ENCODE data around the gene MLEC.
"Not testable (repeated sequence)": the region's sequence is repeated elsewhere in the genome, so short reads cannot be mapped to it uniquely, and the experiment has no call there.

MLEC gene

DNA sequence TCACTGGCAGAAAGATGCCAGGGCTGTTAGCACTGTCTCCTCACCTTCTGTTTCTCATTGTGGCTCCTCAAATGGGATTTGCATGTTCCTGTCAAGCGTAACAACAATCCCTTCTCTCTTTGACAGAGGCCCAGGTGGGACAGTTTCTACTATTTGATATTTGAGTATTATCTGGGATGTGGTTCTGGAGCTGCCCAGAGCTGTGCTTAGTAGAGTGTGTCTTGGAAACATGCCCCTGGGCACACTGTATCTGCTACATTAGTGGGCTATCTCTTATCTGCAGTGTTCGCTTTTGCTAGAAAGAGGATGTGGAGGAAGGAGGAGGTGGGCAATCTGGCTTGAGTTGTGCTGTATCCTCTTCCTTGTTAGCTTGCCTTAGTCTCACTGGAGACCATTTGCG is 34.9 kb downstream of the MLEC start:
- DNase-seq: no peak

DNA sequence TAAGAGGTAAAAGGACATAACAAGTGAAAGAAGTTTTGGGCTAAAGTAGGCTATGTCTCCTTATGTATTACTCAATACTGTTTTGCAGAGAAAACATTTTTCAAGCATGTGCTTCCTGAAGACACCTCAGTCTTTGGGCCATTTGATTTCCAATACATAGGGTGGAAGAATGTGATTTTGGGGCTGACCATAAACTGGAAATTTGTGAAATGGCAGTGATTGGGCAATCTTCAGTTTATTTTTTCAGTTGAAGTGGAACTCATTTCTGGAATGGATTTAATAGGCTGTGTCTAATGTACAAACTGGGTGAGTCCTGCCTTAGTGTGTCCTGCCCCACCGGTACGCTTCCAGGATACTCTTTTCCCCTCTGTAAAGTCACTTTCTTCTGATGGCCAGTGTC is 35.8 kb downstream of the MLEC start:
- DNase-seq: no peak

DNA sequence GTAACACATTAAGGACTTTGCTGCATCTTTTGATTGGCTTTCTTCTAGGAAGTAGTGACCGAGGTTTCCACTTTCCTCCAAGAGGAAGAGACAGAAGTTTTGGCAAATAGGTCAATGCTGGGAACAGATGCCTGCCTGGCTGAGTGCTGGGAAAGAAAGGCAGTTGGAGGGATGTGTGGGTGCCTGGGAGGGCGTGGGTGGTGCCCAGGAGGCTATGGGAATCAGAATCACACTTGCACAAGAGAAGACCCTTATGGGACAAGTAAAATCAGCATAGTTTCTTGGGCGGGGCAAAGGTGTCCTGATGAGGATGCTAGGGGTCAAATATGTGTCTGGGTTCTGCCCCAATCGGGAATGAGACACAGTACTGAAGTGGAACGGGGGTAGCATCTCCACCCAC is 37.8 kb downstream of the MLEC start:
- DNase-seq: no peak

DNA sequence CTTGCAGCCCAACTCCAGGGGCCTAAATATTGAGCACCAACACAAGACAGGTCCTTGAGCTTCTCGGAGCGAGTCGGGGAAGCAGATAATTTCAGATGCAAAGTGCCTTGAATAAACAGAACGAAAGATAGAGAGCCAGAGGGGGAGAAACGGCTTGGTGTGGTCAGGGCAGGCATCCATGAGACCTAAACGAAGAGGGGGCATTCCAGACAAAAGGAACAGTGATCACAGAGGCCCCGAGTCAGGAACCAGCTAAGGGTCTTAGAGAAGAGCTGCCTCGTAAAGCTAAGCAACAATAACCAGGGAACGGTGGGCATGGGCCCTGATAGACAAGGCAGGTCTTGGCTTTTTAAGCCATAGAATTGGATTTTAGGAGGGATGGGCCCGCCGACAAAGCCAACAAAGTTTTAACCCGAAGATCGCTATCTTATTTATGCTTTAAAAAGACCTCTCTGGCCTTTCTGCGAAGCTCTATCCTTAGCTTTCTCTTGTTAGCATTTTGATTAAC is 38.3 kb downstream of the MLEC start:
- DNase-seq: no peak

DNA sequence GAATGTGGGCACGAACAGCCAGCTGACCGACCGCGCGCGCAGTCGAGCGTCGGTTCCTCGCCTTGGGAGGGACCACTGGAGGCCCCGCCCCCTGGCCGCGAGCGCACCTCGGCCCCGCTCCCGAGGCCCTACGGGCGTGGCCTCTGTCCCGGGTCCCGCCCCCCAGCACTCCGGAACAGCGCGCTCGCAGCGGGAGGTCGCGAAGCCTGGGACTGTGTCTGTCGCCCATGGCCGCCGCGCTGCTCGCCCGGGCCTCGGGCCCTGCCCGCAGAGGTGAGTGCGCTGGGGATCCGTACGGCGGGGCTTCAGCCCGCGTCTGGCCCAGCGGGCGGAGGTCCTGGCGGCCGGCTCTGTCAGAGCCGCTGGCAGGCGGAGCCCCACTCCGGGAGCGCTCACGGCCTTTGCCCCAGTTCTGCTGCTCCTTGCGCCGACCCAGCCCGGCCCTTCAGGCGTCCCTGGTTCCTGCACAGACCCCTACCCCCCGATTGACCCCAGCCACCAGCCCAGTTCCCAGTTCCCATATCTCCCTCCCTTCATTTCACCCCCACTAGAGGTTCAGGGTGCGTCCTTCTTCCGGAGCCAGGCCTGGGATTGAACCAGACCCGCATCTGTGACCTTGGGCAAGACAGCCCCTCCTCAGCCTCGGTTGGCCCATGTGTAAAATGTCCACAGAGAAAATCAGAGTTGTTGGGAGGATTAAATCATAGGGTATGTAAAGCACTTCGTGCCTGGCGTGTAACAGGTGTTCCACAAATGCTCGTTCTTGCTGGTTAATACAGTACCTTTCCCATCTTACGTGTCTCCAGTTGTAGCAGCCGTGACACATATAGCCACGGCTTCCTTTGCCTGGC is 38.9 kb downstream of the MLEC start, which contains the start of gene ACADS:
Gene ACADS, plus strand, starts transcription at position 168 of the 851 bp plus-strand sequence. Its CDS starts 60 bp downstream, at position 228.
- peak; percentile 91 to 98 (median 95) for DNase-seq

DNA sequence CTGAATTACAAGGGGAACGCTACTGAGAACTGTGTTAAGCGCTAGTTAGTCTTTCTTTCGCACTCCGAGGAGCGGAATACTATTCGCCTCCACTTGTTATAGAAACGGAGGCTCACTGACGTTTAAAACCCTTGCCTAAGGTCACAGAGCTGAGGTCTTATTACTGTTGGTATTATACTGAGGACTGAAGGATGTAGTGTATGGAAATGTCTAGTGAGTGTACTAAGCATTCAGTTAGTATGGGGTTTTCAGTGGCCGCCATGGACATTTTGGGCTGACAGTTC is 39.5 kb downstream of the MLEC start:
- DNase-seq: no peak

DNA sequence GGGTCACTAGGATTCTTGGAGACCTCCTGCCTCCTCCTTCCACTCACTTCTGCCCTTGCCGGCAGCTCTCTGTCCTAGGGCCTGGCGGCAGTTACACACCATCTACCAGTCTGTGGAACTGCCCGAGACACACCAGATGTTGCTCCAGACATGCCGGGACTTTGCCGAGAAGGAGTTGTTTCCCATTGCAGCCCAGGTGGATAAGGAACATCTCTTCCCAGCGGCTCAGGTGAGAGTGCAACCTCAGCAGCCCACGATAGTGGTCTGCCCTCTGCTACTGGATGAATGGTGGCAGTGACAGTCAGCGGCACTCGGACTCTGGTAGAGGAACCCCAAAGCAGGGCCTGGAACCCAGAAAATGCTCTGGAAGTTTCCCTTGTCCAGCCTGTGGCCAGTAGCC is 40.0 kb downstream of the MLEC start:
- no peak for DNase-seq

DNA sequence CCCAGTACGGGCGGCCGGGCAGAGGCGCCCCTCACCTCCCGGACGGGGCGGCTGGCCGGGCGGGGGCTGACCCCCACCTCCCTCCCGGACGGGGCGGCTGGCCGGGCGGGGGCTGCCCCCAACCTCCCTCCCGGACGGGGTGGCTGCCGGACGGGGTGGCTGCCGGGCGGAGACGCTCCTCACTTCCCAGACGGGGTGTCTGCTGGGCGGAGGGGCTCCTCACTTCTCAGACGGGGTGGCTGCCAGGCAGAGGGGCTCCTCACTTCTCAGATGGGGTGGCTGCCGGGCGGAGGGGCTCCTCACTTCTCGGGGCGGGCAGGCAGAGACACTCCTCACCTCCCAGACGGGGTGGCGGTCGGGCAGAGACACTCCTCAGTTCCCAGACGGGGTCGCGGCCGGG is 45.2 kb downstream of the MLEC start:
- DNase-seq: not testable (repeated sequence)

DNA sequence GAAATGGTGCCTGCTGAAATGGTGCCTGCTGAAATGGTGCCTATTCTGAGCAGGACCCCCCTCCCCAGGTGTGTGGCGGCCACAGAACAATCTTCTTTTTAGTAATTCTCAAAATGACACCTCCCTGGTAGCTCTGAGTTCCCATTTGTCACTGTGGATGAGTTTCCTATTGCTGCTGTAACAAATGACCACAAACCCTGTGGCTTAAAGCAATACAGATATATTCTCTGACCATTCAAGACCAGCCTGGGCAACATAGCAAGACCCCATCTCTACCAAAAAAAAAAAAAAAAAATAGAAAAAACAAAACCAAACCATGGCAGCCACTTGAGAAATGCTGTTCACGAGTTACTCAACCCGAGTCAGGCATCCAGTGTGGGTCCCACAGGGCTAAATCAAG is 46.6 kb downstream of the MLEC start:
- no peak for DNase-seq

DNA sequence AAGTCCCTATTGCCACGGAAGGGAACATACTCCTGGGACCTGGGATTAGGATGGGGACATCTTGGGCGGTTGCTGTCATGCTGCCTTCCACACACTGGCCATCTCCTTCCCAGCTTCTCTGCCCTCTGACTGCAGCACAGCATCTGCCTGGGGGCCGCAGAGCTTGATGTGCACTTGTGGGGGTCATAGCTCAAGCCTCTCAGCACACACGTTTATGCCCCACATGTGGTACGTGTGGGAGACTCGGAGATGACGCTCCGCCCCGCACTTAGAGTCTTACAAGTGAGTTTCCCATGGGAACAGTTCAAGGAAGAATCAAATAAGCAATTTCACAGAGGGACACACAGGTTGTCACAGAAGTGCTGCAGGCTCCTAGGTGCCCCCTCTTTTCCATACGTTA is 47.3 kb downstream of the MLEC start:
- no peak for DNase-seq

DNA sequence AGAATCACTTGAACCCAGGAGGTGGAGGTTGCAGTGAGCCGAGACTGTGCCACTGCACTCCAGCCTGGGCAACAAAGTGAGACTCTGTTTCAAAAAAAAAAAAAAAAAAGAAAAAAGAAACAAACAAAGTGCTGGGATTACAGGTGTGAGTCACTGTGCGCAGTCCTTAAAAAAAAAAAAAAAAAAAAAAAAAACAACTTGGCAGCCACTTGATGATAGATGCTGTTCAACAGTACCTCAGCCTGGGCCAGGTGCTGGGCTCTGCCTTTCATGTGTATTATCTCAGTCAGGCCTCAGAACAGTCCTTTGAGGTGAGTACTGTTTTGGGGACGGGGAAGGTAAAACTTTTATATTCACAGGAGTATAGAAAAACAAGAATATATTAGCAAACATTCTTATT is 48.2 kb downstream of the MLEC start:
- no peak for DNase-seq

DNA sequence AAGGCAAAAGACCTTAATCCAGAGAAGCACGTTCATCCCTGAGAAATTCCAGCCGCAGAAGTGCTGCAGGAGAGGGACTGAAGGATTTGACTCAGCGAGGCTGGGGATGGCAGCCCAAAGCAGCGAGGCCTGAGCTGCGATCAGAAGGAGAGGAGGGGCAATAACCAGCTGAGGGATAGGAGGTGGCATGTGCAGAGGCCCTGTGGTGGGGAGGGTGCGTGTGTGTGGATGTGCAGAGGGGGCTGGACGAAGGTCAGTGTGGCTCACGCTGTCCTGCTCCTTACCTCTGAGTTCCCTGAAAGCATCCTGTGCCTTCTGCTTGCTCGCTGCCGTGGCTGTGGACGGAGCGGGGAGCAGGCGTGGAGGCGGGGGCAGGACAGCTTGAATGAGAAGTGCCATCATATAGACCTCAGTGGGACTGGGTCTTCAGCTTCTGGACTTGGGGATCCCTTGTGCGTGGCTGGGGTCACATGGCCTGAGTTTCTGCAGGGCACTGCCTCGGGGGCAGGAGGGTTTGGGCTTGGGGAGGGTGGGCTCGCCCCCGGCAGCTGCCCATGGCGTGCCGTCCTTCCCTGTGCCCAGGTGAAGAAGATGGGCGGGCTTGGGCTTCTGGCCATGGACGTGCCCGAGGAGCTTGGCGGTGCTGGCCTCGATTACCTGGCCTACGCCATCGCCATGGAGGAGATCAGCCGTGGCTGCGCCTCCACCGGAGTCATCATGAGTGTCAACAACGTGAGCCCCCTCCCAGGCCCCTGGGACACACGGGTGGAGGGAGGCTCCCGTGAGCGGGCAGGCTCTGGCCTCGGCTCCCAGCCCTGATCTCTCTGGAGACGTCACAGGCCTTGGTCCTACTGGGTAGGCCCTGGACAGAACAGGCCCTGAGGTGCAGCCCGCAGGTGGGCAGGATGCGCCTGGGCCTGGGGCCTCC is 49.7 kb downstream of the MLEC start:
- no peak for DNase-seq

DNA sequence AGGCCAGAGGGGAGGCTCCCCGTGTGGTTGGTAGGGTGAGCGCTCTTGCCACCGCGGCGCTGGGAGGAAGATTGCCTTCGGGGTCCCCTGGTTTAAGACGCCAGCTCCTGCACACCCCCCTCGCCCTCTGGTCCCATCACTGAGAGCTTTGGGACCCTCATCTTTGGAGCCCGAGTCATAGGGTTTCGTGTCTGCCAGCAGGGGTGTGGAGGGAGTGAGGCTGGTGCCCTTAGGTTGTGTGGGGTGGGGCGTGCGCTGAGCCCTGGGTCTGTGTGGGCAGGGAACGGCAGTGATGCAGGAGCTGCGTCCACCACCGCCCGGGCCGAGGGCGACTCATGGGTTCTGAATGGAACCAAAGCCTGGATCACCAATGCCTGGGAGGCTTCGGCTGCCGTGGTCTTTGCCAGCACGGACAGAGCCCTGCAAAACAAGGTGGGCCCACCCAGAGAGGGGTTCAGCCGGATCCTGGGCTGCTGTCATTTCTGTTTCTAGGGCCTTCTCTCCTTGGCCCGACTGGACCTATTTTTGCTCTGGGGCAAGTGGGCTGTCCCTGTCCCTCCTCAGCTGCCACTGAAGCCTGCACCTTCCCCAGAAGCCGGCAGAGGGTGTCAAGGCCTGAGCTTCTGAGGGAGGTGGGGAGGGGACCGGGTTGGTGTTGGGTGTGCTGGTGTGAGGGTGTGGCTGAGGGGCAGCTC is 50.8 kb downstream of the MLEC start:
- no peak for DNase-seq

DNA sequence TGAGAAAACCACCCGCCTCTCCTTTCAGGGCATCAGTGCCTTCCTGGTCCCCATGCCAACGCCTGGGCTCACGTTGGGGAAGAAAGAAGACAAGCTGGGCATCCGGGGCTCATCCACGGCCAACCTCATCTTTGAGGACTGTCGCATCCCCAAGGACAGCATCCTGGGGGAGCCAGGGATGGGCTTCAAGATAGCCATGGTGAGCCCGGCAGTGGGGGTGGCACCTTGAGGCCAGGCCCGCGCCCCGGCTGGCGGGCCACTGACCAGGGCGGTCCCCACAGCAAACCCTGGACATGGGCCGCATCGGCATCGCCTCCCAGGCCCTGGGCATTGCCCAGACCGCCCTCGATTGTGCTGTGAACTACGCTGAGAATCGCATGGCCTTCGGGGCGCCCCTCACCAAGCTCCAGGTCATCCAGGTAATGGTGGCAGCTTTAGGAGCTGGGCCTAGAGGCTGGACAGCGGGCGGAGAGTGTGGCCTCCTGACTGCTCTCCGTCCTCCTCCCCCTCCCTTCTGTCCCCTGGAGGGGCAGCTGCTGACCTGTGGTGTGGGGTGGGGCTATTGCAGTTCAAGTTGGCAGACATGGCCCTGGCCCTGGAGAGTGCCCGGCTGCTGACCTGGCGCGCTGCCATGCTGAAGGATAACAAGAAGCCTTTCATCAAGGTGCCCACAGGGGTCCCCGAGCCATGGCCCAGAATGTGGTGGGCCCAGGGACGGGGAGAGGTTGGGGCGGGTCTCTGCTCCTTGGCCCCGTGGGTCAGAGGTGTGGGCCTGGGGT is 51.5 kb downstream of the MLEC start:
- DNase-seq: no peak

DNA sequence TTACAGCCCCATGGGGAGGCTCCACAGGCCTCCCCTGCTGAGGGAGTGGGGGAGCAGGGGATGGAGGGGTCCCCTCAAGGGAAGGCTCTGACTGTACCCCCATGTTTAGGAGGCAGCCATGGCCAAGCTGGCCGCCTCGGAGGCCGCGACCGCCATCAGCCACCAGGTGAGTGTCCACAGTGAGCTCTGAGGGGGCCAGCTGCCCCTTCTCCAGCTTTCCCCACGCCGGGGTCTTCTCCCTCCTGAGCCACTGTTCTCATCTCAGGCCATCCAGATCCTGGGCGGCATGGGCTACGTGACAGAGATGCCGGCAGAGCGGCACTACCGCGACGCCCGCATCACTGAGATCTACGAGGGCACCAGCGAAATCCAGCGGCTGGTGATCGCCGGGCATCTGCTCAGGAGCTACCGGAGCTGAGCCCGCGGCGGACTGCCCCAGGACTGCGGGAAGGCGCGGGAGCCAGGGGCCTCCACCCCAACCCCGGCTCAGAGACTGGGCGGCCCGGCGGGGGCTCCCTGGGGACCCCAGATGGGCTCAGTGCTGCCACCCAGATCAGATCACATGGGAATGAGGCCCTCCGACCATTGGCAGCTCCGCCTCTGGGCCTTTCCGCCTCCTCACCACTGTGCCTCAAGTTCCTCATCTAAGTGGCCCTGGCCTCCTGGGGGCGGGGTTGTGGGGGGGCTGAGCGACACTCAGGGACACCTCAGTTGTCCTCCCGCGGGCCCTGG is 52.2 kb downstream of the MLEC start:
- DNase-seq: peak in 1 of 3 donors; percentile 7

DNA sequence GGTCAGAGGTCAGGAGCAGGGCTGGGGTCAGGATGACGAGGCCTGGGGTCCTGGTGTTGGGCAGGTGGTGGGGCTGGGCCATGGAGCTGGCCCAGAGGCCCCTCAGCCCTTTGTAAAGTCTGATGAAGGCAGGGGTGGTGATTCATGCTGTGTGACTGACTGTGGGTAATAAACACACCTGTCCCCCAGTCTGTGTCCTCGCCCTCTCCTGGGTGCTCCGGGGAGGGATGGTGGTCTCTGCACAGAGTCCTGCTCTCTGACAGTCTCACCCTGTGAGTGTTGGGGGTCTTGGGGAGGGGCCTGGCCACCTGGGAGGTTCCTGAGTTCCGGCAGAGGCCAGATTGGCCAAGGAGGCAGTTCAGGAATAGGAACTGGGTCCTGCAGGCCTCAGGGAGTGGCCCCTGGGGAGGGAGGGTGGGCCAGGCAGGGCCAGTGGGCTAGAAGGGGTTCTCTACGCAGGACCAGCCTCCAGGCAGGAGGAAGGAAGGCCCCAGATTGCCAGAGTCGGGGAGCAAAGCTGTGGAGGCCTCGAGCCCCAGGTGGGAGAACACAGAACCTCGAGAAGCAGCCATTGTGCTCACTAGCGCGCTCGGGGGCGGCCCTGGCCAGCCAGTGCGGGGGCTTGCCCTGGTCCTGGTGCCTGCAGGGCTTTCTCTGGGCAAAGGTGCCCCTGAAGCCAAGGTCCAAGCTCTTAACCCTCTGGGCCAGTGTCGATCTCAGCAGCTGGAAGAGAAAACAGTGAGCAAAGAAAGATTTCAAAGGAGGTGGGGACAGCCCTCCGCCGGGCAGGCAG is 53.1 kb downstream of the MLEC start:
- no peak for DNase-seq

DNA sequence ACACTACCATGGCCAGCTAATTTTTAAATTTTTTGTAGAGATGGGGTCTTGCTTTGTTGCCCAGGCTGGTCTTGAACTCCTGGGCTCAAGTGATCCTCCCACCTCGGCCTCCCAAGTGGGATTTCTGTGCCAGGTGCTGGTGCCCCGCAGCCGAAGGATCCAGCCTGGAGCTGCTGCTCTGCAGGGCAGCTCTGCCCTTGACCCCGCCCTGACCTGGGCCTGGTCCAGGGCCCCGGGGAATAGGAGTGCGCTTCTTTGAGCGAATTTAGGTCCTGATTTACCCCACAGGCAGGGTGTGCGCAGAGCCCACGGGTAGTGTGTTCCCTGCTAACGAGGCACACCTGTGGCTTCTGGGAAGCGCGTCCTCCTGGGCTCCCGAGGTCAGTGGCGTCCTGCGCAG is 53.9 kb downstream of the MLEC start:
- DNase-seq: no peak

DNA sequence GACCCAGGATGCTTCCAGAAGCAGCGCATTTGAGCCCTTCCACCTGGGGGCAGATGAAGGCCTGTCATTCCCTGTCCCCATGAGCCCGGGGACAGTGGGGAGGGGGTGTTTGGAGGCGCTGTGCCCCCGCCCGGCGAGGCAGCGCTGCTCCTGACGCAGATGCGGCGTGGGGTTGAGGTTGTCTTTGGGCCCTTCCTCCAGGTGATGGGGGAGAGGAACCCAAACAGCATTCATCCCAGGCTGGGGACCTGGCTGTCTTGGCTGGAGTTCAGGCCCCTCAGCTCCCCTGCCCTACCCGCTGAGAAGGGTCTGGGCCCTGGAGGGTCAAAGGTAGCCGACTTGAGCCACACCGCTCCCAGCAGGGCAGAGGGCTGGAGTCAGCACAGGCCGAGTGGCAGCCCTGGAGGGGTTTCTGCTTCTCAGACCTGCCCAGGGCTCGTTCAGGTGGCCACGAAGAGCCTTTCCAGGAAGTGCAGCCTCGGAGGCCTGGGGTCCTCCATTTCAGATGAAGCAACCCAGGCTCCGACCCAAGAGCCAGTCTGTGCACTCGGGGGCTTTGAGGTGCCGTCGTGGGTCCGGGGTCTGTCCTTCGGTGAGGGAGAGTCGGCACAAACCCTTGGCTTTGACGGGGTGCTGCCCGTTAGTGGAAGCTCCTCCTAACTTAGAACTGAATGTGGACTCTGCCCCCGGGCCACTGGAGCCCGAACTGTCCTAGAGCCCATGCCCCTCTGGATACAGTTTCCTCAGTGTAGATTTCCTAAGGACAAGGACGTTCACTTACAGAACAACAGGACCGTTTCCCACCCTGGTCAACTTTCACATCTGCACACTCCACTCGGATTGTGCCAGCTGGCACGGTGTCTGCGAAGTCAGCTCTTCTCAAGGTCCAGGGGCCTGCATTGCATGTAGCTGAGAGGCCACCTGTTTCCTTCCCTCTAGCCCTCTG is 54.8 kb downstream of the MLEC start:
- no peak for DNase-seq

DNA sequence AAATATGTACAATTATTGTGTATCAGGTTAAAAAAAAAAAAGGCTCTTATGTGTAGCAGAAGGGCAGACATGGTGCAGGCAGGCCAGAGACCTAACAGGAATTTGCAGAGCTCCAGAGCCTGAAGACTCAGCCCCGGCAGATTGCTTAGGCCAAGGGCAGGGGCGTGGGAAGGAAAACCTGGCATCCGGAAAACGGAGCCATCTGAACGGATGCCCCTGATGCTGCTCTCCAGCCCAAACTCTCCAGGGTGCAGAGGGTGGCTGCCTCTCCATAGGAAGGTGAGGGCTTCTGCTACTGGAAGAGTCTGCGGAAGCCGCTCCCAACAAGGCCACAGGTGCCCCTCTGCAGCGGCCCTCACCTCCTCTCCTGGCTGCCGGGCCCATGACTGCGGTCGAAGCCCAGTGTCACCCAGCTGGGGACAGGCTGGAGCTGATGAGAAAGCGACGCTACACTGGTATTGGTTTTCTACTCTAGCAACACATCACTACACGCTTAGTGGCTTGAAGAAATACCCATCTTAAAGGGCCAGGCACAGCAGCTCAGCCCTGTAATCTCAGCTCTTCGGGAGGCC is 58.1 kb downstream of the MLEC start:
- DNase-seq: no peak

All from suppressor macrophage treated with lipopolysaccharide for 1 hour (primary cell).